ENCODE results near the gene STOML2. TPM values are rescaled to one million over a fixed set of nuclear protein-coding genes. Genes with fewer than 3 reads are reported as not detected.

The STOML2 gene
- total RNA-seq, 4 donors from 2014 or later, result 63.9 to 118 (median 106) TPM

DNA sequence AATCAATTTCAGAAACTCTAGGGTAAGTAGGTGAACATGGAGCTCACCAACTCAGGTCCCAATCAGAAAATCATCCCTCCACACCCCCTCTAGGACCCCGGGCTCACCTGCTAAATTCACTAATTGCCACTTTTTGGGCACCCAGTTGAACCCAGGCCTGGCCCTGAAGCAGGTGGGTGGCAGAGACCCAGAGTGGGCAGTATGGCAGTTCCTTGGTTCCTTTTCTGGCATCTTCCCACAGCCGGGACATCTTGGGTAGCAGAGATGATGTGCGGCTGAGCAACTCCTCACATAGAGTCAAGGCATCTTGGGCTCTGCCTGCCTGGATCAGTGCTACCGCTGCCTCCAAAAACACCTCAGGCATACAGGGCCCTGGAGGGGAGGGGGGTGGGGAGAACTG lies 27.6 kb downstream of the STOML2 start:
- peaks cover 21 to 38% (median 22%) of the 10 kb centered on the region in 3 donors for H3K4me1 ChIP-seq
- DNase-seq, result no peak
- no peak for TF ChIP-seq POLR2A (IDR thresholded peaks at IDR 0.05)
- TF ChIP-seq, protein P1, sequence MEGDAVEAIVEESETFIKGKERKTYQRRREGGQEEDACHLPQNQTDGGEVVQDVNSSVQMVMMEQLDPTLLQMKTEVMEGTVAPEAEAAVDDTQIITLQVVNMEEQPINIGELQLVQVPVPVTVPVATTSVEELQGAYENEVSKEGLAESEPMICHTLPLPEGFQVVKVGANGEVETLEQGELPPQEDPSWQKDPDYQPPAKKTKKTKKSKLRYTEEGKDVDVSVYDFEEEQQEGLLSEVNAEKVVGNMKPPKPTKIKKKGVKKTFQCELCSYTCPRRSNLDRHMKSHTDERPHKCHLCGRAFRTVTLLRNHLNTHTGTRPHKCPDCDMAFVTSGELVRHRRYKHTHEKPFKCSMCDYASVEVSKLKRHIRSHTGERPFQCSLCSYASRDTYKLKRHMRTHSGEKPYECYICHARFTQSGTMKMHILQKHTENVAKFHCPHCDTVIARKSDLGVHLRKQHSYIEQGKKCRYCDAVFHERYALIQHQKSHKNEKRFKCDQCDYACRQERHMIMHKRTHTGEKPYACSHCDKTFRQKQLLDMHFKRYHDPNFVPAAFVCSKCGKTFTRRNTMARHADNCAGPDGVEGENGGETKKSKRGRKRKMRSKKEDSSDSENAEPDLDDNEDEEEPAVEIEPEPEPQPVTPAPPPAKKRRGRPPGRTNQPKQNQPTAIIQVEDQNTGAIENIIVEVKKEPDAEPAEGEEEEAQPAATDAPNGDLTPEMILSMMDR (IDR thresholded peaks at IDR 0.05), result no peak

DNA sequence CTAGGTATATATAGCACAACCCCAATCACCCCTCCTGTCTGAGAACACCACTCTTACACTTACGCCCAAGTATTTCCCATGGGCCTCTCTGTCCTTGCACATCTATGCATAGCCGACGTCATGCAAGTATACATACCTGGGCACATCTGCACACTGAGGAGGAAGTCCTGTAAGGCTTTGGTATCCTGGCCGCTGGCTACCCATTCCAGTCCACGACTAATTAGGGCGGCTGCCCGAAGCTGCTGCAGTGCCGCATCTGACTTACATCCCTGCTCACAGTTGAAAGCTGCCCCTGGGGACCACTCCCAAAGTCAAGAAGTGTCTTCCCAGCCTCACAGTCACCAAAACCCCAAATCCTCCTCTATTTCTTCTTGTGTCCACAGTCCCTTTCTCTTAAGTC lies 28.1 kb downstream of the STOML2 start:
- DNase-seq, result no peak
- Histone ChIP-seq H3K36me3 (peaks cover 0 to 28% (median 0%) of the 10 kb centered on the region in 3 donors), H3K27me3 (no peaks in the 10 kb centered on the region), H3K4me1 (peaks cover 27 to 41% (median 28%) of the 10 kb centered on the region in 3 donors), H3K27ac (no peak overlapping the region), H3K9me3 (no peaks in the 10 kb centered on the region), H3K4me3 (no peak overlapping the region)
- WGBS, 2 donors, result 97 to 98% methylated on average over 8 of the region's 8 CpGs
- TF ChIP-seq, protein P1 (IDR thresholded peaks at IDR 0.05), result no peak
- TF ChIP-seq POLR2A (IDR thresholded peaks at IDR 0.05), result no peak
- intact Hi-C loops (cut with DNase I), result loop anchor here (10.0 kb wide), 1 partner anchor 80 kb away; no protein-coding TSS in a partner anchor

More for the DNA sequence above, 27.6 kb downstream of the STOML2 start:
- WGBS, 2 donors, result 93 to 100% methylated on average over 1 to 4 of the region's 4 CpGs
- H3K27me3 ChIP-seq, result no peaks in the 10 kb centered on the region
- H3K27ac ChIP-seq, result no peak overlapping the region
- no peaks in the 10 kb centered on the region for H3K9me3 ChIP-seq
- intact Hi-C loops (cut with DNase I), result loop anchor here (10.0 kb wide), 1 partner anchor 81 kb away; no protein-coding TSS in a partner anchor
- peaks cover 0 to 28% (median 0%) of the 10 kb centered on the region in 3 donors for H3K36me3 ChIP-seq
- H3K4me3 ChIP-seq, result no peak overlapping the region

DNA sequence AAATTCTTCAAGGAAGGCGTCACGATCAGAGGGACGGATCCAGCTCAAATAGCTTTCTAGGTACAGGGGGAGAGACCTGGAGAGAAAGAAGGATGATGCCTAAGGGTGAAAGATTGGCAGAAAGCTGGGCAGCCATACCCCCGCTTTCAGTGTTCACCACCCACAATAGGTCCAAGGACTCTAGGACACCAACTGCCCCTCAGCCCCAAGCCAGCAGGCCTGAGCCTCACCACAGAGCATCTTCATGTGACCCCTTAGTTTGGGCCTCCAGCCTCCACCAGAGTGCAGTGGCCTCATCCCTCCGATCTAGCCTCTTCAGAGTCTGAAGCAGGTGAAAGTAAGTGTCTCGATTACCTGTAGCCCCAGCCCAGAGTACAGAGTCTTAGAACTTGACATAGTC lies 28.8 kb downstream of the STOML2 start:
- 93 to 98% methylated on average over 5 to 6 of the region's 6 CpGs for WGBS, 2 donors
- TF ChIP-seq, protein P1 (IDR thresholded peaks at IDR 0.05), result no peak
- TF ChIP-seq POLR2A (IDR thresholded peaks at IDR 0.05), result no peak
- Histone ChIP-seq H3K36me3 (peaks cover 0 to 28% (median 0%) of the 10 kb centered on the region in 3 donors), H3K9me3 (no peaks in the 10 kb centered on the region), H3K27ac (no peak overlapping the region), H3K27me3 (no peaks in the 10 kb centered on the region), H3K4me3 (no peak overlapping the region), H3K4me1 (peaks cover 27 to 43% (median 31%) of the 10 kb centered on the region in 3 donors)
- intact Hi-C loops (cut with DNase I), result loop anchor here (10.0 kb wide), 1 partner anchor 79 kb away; no protein-coding TSS in a partner anchor
- DNase-seq, result no peak

DNA sequence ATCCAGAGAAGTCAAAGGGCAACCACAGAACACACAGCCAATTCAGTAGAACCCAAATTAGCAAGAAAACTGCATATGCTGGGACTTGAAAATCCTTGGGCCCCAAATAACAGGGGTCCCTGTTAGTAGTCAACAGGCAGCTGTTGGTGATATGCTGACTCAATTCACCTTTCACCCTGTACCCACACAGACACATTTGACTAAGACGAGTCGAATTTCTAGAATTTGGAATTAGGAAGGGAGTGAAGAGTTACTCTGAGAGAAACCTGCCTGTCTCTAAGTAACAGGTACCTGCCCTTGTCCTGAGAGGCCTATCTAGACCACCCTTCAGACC lies 29.7 kb downstream of the STOML2 start:
- Histone ChIP-seq H3K4me3 (peak overlapping the region in 1 of 4 donors; percentile 98), H3K27ac (peak overlapping the region; percentile 99 to 100 (median 100)), H3K9me3 (no peaks in the 10 kb centered on the region), H3K27me3 (no peaks in the 10 kb centered on the region), H3K36me3 (peaks cover 0 to 31% (median 0%) of the 10 kb centered on the region in 3 donors), H3K4me1 (peaks cover 18 to 43% (median 31%) of the 10 kb centered on the region in 3 donors)
- WGBS, 2 donors, result 86 to 93% methylated on average over 2 of the region's 2 CpGs
- intact Hi-C loops (cut with DNase I), result loop anchor here (10.0 kb wide), 1 partner anchor 78 kb away; no protein-coding TSS in a partner anchor
- TF ChIP-seq, protein P1 (IDR thresholded peaks at IDR 0.05), result no peak
- no peak for TF ChIP-seq POLR2A (IDR thresholded peaks at IDR 0.05)
- DNase-seq, result no peak

DNA sequence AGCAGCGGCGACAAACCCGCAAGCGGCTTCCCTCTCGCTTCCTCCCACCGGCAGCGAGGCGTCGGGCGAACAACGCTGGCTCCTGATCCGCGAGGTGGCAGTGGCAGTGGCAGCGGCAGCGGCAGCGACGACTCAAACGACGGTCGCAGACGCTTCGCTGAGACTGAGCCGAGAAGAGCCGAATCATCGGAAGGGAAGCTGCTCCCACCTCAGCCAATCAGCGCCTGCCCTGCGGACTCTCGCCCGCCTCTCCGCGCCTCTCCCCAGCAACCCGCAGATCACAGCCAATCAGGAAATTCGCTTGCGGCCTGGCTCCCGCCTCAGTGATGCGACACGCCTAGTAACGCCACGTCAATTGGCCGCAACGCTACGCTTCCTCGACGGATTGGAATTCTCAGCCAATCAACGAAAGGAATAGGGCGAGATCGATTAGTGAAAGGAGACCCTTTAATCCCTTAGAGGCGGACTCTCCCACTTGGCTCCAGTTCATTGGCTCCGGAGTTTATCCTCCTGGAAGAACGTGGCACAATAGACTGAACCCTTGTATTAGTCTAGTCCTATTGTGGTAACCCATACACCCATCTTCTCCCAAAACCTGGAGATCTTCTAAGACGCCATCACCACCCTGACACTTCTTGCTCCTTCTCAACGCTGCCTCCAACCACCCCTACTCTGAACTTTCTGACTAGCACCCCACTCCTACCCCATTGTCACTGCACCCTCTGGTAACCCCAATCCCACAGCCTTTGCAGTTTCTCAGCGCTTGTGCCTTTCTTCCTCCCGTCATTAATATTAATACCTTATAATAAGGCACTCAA lies 30.3 kb downstream of the STOML2 start, which contains the start of gene VCP:
VCP (minus strand) TSS at position 165 of the 818 bp plus-strand sequence. CDS start 272 bp downstream, outside the sequence.
- peak; percentile 92 for DNase-seq
- TF ChIP-seq POLR2A (IDR thresholded peaks at IDR 0.05), result peak in 3 of 4 donors; percentile 69 to 95 (median 90)
- TF ChIP-seq, protein P1 (IDR thresholded peaks at IDR 0.05), result no peak
- Histone ChIP-seq H3K9me3 (no peaks in the 10 kb centered on the region), H3K36me3 (peaks cover 4 to 37% (median 5%) of the 10 kb centered on the region in 3 donors), H3K27ac (peak within 1 kb of the TSS; percentile 99 to 100 (median 100)), H3K27me3 (no peaks in the 10 kb centered on the region), H3K4me3 (peak within 1 kb of the TSS; percentile 83 to 98 (median 94)), H3K4me1 (peaks cover 15 to 44% (median 36%) of the 10 kb centered on the region in 3 donors)
- 10 to 34% methylated on average over 8 to 19 of the region's 54 CpGs for WGBS, 2 donors
- intact Hi-C loops (cut with DNase I), result loop anchor here (10.0 kb wide), 1 partner anchor 78 kb away; no protein-coding TSS in a partner anchor
